ENCODE results near the gene UBTD1.

UBTD1 gene

DNA sequence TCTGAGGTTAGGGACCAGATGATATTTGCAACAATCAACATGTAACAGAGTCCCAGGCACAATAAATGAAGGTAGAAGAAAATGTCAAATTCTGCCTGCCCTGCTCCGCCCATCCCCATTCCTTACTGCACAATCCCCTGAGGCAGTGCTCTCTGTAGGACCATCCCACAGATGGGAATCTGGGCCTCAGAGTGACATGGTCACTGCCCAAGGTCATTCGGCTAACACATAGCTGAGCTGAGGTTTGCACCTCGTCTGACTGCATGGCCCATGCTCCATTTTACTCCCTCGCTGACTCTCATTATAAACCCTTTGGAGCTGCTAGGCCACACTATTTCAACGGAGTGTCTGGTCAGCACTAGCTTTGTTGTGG, 86.7 kb downstream of the UBTD1 start:
- TF ChIP-seq GATA2 (IDR thresholded peaks at IDR 0.05; ENCODE audit: low read depth, low read length) (no peak), GATA3 (IDR thresholded peaks at IDR 0.05; ENCODE audit: low read depth, low read length) (no peak)

DNA sequence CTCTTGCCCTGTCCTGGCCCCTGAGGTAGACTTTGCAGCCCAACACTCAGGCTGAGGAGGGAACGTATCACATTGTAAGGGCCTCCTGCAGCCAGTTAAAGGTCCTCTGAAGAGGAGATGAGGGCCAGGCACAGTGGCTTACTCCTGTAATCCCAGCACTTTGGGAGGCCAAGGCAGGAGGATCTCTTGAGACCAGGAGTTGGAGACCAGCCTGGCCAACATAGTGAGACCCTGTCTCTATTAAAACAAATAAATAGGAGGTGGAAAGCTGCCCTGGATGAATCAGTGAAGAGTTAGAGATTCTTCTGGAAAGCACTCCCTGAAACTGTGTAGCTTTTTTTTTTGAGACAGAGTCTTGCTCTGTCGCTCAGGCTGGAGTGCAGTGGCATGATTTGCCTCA, 88.5 kb downstream of the UBTD1 start:
- TF ChIP-seq GATA2 (IDR thresholded peaks at IDR 0.05; ENCODE audit: low read depth, low read length), result no peak
- no peak for TF ChIP-seq GATA3 (IDR thresholded peaks at IDR 0.05; ENCODE audit: low read depth, low read length)

- TF ChIP-seq GATA2 (IDR thresholded peaks at IDR 0.05; ENCODE audit: low read depth, low read length), result no peak
- no peak for TF ChIP-seq GATA3 (IDR thresholded peaks at IDR 0.05; ENCODE audit: low read depth, low read length)
Observed at GRCh38 chr10:97589479-97589878, 90.8 kb downstream of the UBTD1 start, which contains the start of gene C10orf62. Gene C10orf62 (plus strand): TSS chr10:97589721. CDS start chr10:97589898, 177 bp downstream.

GRCh38 chr10:97590082-97590747, 91.5 kb downstream of the UBTD1 start:
- TF ChIP-seq GATA3 (IDR thresholded peaks at IDR 0.05; ENCODE audit: low read depth, low read length), result no peak
- no peak for TF ChIP-seq GATA2 (IDR thresholded peaks at IDR 0.05; ENCODE audit: low read depth, low read length)

DNA sequence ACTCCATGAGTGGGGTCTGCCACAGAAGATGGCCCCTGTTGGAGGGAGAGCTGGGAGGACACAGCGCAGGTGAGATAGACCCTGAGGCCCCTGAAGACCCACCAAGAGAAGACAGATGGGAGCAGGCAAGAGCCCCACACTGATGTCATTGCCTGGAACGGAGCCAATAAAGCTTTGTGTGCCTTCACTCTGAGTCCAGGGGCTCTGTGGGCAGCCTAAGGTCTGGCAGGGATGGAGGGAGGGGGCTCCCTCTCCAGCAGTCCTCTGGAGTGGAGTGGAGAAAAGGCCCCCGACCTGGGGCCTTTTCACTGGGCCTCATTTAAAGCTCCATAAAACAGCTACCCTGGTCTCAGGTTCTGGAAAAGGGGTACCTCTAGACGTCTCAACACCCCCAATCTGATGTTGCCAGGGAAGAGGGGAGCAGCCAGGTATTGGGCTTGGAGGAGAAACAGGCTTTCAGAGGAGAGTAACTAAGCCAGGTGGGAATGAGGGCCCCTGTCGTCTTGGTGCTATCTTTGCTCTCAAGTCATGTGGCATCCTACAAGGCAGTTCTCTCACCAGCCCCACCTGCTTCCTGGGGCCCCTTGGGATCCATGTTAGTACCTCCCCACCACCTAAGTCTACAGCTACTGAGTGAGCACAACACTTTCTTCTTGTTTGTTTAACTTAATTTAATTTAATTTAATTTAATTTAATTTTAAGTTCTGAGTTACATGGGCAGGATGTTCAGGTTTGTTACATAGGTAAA, 92.2 kb downstream of the UBTD1 start:
- TF ChIP-seq GATA2 (IDR thresholded peaks at IDR 0.05; ENCODE audit: low read depth, low read length), result no peak
- no peak for TF ChIP-seq GATA3 (IDR thresholded peaks at IDR 0.05; ENCODE audit: low read depth, low read length)

GRCh38 chr10:97593421-97593820, 94.7 kb downstream of the UBTD1 start:
- no peak for TF ChIP-seq GATA3 (IDR thresholded peaks at IDR 0.05; ENCODE audit: low read depth, low read length)
- TF ChIP-seq GATA2 (IDR thresholded peaks at IDR 0.05; ENCODE audit: low read depth, low read length), result no peak

GRCh38 chr10:97596101-97597082, 97.7 kb downstream of the UBTD1 start:
- TF ChIP-seq GATA2 (IDR thresholded peaks at IDR 0.05; ENCODE audit: low read depth, low read length), result no peak
- no peak for TF ChIP-seq GATA3 (IDR thresholded peaks at IDR 0.05; ENCODE audit: low read depth, low read length)

DNA sequence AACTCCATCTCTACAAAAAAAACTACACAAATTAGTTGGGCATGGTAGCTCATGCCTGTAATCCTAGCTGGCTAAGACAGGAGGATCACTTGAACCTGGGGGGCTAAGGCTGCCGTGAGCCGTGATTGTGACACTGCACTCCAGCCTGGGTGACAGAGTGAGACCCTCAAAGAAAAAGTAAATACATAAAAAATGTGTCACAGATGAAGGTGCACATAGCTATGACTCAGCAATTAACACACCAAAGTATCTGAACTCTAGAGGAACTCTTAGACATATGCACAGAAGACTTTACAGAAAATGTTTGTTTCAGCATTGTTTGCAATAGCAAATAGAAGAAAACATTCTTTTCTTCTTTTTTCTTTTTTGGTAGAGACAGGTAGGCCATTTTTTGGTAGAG, 99.1 kb downstream of the UBTD1 start:
- TF ChIP-seq GATA2 (IDR thresholded peaks at IDR 0.05; ENCODE audit: low read depth, low read length) (no peak), GATA3 (IDR thresholded peaks at IDR 0.05; ENCODE audit: low read depth, low read length) (no peak)

DNA sequence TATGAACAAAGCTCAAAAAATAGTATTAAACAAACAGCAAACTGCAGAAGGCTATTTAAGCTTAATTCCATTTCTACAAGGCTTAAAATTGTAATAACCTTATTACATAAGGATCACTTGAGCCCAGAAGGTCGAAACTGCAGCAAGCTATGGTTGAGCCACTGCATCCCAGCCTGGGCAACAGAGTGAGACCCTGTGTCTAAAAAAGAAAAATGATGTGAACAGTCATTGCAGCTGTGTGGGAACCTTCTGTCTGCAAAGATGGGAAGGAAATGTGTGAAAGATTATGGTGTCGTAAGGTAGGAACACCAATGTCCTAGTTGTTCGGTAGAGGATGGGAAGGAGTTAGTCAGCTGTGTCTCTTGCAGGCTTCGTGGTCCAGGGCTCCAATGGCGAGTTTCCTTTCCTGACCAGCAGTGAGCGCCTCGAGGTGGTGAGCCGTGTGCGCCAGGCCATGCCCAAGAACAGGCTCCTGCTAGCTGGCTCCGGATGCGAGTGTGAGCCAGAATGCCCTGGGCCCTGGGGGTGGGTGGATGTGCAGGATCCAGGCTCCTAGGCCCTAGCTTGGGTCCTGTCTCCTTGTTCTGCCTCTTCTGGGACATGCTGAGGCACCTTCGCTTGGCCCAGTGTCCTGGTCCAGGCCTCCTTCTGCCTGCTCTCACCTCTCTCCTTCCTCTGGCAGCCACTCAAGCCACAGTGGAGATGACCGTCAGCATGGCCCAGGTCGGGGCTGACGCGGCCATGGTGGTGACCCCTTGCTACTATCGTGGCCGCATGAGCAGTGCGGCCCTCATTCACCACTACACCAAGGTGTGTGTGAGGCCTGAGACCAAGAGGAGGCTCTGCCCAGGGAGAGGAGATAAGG, 99.9 kb downstream of the UBTD1 start:
- TF ChIP-seq GATA3 (IDR thresholded peaks at IDR 0.05; ENCODE audit: low read depth, low read length) (no peak), GATA2 (IDR thresholded peaks at IDR 0.05; ENCODE audit: low read depth, low read length) (no peak)

GRCh38 chr10:97599272-97599619, 100.5 kb downstream of the UBTD1 start:
- no peak for TF ChIP-seq GATA2 (IDR thresholded peaks at IDR 0.05; ENCODE audit: low read depth, low read length)
- no peak for TF ChIP-seq GATA3 (IDR thresholded peaks at IDR 0.05; ENCODE audit: low read depth, low read length)

- TF ChIP-seq GATA2 (IDR thresholded peaks at IDR 0.05; ENCODE audit: low read depth, low read length) (no peak), GATA3 (IDR thresholded peaks at IDR 0.05; ENCODE audit: low read depth, low read length) (no peak)
Observed at GRCh38 chr10:97600616-97601015, 101.9 kb downstream of the UBTD1 start.

GRCh38 chr10:97601268-97602215, 102.8 kb downstream of the UBTD1 start:
- TF ChIP-seq GATA3 (IDR thresholded peaks at IDR 0.05; ENCODE audit: low read depth, low read length) (no peak), GATA2 (IDR thresholded peaks at IDR 0.05; ENCODE audit: low read depth, low read length) (no peak)

Data from SH-SY5Y (cell line).